SK-N-MC (cell line): ENCODE data around the gene RBMS1.

Experiments
- DNase-seq: peaks from one replicate; pipeline ENCODE4 v3.0.0-alpha.2; 2011; ENCODE audit warnings: low read depth, low spot score
- H3K27ac ChIP-seq: fragments of 200-600 bp; sonication (generic); 2 replicates; pipeline ENCODE4 v1.5.1; 2016; ENCODE audit warnings: mixed run types
- H3K36me3 ChIP-seq: fragments of 200-600 bp; sonication (generic); 2 replicates; pipeline ENCODE4 v1.6.1; 2017; ENCODE audit warnings: antibody characterized with exemption, low read length, mixed read lengths; ENCODE audit not compliant: insufficient read depth
- H3K4me3 ChIP-seq: fragments of 200-600 bp; sonication (generic); 2 replicates; pipeline ENCODE4 v1.5.1; 2016
- H3K9ac ChIP-seq: fragments of 200-600 bp; sonication (generic); 2 replicates; pipeline ENCODE4 v1.8.0; 2017; ENCODE audit warnings: mixed run types, mixed read lengths; ENCODE audit not compliant: insufficient read length
- H3K9me3 ChIP-seq: fragments of 200-600 bp; sonication (generic); 2 replicates; pipeline ENCODE4 v1.6.1; 2017; ENCODE audit warnings: low read depth, mild to moderate bottlenecking, antibody characterized with exemption, low read length, moderate library complexity, mixed read lengths
- EZH2 ChIP-seq: fragments of 200-600 bp; sonication (generic); IDR thresholded peaks from one replicate; pipeline ENCODE4 v1.6.1; 2017; ENCODE audit warnings: antibody characterized with exemption
- FOXP2 ChIP-seq: optimal IDR thresholded peaks from 2 replicates; pipeline ENCODE3; 2011; ENCODE audit warnings: mild to moderate bottlenecking, moderate library complexity; ENCODE audit not compliant: insufficient read depth; ENCODE audit errors: extremely low read length, control extremely low read depth
- POLR2AphosphoS5 ChIP-seq: IDR thresholded peaks from 2 replicates; pipeline ENCODE4 v1.6.1; 2012; ENCODE audit warnings: mild to moderate bottlenecking, low read depth, low read length, borderline replicate concordance

Gene RBMS1

GRCh38 chr2:160292225-160292624 lies 201.4 kb downstream of the RBMS1 start:
- Histone ChIP-seq H3K9me3 (no peaks in the 10 kb centered on the region), H3K4me3 (no peak overlapping the region), H3K27ac (no peak overlapping the region), H3K9ac (no peak overlapping the region), H3K36me3 (peaks cover 18% of the 10 kb centered on the region)
- DNase-seq = no peak
- TF ChIP-seq FOXP2 (no peak), POLR2AphosphoS5 (no peak), EZH2 (no peak)

- TF ChIP-seq FOXP2 (no peak), POLR2AphosphoS5 (no peak), EZH2 (no peak)
- DNase-seq = no peak
- no peaks in the 10 kb centered on the region for H3K9me3 ChIP-seq
- H3K4me3 ChIP-seq = no peak overlapping the region
- H3K27ac ChIP-seq = no peak overlapping the region; the same call in 1 of the 2 replicates
- H3K9ac ChIP-seq = peak overlapping the region; percentile 1
- H3K36me3 ChIP-seq = peaks cover 21% of the 10 kb centered on the region; the same call in 1 of the 2 replicates
These were observed 202.2 kb downstream of the RBMS1 start for GRCh38 chr2:160291382-160291781.

DNA sequence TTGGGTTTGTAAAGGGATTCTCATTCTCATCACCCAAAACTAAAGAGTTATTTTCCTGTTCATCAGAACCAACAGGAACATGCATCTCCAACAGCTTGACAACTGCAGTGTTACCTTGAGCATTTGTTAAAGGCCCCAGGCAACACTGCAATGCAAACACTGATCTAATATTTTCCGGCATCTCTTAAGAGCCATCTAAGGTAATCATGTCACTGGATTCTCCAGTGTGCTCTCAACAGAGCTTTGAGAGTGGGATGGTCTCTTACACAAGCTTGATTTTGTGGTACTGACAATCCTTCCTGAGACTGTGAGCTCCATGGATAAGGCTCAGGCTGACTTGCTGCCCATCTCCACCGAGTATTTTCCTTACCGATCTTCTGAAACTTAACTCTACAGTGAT lies 203.0 kb downstream of the RBMS1 start:
- Histone ChIP-seq H3K9ac (no peak overlapping the region), H3K4me3 (no peak overlapping the region), H3K27ac (no peak overlapping the region), H3K36me3 (peaks cover 18% of the 10 kb centered on the region; the same call in 1 of the 2 replicates), H3K9me3 (no peaks in the 10 kb centered on the region)
- TF ChIP-seq EZH2 (no peak), POLR2AphosphoS5 (no peak), FOXP2 (no peak)
- no peak for DNase-seq

DNA sequence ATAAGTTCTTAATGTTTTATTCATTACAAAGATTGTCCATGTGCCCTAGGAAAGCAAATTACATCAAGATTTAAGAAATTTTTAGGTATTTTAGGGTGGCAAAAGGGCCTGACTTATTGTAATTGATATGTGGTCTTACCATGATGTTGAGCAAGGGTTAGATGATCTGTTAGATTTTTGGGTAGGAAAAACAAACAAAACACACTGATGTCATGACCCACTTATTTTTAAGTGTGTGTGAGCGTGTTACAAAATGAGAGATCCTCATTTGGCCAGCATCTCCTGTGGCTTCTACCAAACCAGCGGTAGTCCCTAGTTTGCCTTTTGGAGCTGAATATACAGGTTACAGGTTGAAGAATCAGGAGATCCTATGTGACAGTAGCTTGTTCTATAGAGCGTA lies 203.8 kb downstream of the RBMS1 start:
- H3K4me3 ChIP-seq = no peak overlapping the region
- no peaks in the 10 kb centered on the region for H3K9me3 ChIP-seq
- peaks cover 24% of the 10 kb centered on the region for H3K36me3 ChIP-seq
- H3K27ac ChIP-seq = no peak overlapping the region
- H3K9ac ChIP-seq = no peak overlapping the region
- TF ChIP-seq EZH2 (no peak), POLR2AphosphoS5 (no peak), FOXP2 (no peak)
- DNase-seq = no peak

GRCh38 chr2:160289126-160289525 lies 204.5 kb downstream of the RBMS1 start:
- Histone ChIP-seq H3K9ac (no peak overlapping the region), H3K9me3 (no peaks in the 10 kb centered on the region), H3K36me3 (peaks cover 31% of the 10 kb centered on the region), H3K4me3 (no peak overlapping the region), H3K27ac (no peak overlapping the region)
- no peak for DNase-seq
- TF ChIP-seq EZH2 = no peak
- TF ChIP-seq POLR2AphosphoS5 = no peak
- TF ChIP-seq FOXP2 = no peak

- TF ChIP-seq EZH2 = no peak
- TF ChIP-seq FOXP2 = no peak
- no peak for TF ChIP-seq POLR2AphosphoS5
- H3K27ac ChIP-seq = no peak overlapping the region
- H3K4me3 ChIP-seq = no peak overlapping the region
- no peaks in the 10 kb centered on the region for H3K9me3 ChIP-seq
- peaks cover 36% of the 10 kb centered on the region for H3K36me3 ChIP-seq
- no peak for DNase-seq
- H3K9ac ChIP-seq = no peak overlapping the region
These were observed 205.3 kb downstream of the RBMS1 start for GRCh38 chr2:160288324-160288723.

DNA sequence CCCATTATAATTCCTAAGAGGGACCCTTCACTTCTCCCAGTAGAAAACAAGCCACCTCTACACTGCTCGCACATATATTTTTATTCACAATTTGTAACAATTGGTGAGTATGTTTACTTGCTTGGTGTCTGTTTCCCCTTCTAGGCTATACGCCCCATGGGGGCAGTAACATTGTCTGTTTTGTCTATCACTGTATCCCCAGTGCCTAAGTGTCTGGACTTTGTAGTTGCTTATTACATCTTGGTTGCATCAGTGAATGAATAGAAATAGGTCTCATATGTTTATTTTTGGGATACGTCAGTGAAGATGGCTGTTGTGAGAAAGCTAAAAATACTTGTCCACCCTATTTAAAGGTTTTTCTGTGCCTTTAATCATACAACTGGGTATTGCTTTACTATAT lies 206.1 kb downstream of the RBMS1 start:
- Histone ChIP-seq H3K27ac (no peak overlapping the region), H3K36me3 (peaks cover 34% of the 10 kb centered on the region), H3K9ac (no peak overlapping the region), H3K9me3 (no peaks in the 10 kb centered on the region), H3K4me3 (no peak overlapping the region)
- no peak for DNase-seq
- TF ChIP-seq EZH2 (no peak), FOXP2 (no peak), POLR2AphosphoS5 (no peak)

DNA sequence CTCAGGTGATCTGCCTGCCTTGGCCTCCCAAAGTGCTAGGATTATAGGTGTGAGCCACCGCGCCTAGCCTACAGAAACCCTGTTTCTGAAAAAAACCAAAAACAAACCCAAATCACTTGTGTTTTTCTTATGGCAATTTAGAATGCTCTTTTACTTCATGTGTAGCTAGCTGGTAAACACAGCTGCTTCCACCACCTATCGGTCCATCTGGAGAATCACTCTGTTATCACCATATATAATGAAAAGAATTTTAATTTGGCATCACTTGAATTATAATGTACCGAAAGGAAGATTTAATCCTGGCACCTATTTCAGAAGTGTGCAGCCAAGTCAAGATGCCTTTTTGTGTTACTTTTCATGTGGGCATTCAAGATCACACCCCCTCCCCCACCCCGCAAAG lies 207.1 kb downstream of the RBMS1 start:
- H3K9ac ChIP-seq = no peak overlapping the region
- H3K27ac ChIP-seq = no peak overlapping the region
- TF ChIP-seq EZH2 = no peak
- TF ChIP-seq FOXP2 = no peak
- TF ChIP-seq POLR2AphosphoS5 = no peak
- H3K4me3 ChIP-seq = no peak overlapping the region
- no peak for DNase-seq
- no peaks in the 10 kb centered on the region for H3K9me3 ChIP-seq
- peaks cover 34% of the 10 kb centered on the region for H3K36me3 ChIP-seq

DNA sequence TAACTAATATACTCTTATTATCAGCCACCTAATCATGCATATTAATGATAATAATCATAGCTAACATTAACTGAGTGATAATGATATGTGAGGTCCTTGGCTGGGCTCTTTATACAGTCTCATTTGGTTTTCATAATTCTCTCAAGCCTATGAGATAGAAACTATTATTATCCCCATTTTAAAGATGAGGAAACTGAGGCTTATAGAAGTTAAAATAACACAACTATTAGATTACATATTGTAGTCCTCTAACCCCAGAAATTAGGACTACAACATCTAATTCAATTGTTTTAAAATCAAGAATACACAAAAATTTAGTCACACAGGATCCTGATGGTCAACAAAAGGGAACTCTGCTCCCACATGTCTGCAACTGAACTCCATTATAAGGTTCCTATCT lies 209.9 kb downstream of the RBMS1 start:
- Histone ChIP-seq H3K9ac (no peak overlapping the region), H3K36me3 (peaks cover 42% of the 10 kb centered on the region), H3K4me3 (no peak overlapping the region), H3K27ac (no peak overlapping the region), H3K9me3 (no peaks in the 10 kb centered on the region)
- TF ChIP-seq POLR2AphosphoS5 = no peak
- TF ChIP-seq EZH2 = no peak
- no peak for TF ChIP-seq FOXP2
- no peak for DNase-seq
